Midbrain (tissue), 1 donor: Measurements from ENCODE around the gene RAB10.
"Not testable (repeated sequence)": the region's sequence is repeated elsewhere in the genome, so short reads cannot be mapped to it uniquely, and the experiment has no call there.

Experiments used
- DNase-seq: peaks from one replicate; lab custom pipeline; 2025; lab: John Stamatoyannopoulos, UW

Gene RAB10

DNA sequence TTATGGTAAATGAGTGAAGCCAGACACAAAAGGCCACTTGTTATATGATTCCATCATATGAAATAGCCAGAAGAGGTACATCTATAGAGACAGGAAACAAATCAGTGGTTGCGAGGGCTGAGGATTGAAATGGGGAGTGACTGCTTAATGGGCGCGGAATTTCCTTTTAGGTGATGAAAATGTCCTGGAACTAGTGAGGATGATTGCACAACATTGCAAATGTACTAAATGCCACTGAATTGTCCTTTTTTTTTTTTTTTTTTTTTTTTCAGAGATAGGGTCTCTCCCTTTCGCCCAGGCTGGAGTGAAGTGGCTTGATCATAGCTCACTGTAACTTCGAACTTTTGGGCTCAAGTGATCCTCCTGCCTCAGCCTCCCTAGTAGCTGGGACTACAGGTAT lies 123.7 kb downstream of the RAB10 start:
- DNase-seq, result no peak

DNA sequence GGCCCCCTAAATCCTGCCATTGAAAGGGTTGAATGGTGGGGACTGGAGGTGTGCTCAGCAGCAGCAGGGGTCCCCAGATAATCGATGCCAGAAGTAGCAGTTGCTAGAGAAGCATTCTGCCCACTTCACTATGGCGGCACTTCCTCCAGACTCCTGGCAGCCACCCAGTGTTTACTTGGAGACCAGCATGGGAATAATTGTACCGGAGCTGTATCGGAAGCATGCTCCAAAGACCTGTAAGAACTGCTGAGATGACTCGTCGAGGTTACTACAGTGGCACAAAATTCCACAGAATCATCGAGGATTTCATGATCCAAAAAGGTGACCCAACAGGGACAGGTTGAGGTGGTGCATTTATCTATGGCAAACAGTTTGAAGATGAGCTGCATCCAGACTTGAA lies 128.0 kb downstream of the RAB10 start:
- DNase-seq, result no peak

DNA sequence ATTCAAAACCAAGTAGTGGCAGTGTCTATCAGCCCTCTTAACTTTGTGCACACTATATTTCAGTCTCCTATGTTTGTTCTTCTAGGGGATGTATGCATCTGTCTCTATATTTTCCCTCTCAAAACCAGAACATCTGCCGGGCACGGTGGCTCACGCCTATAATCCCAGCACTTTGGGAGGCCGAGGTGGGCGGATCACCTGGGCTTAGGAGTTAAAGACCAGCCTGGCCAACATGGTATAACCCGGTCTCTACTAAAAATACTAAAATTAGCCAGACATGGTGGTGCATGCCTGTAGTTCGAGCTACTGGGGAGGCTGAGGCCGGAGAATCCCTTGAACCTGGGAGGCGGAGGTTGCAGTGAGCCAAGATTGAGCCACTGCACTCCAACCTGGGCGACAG lies 129.1 kb downstream of the RAB10 start:
- DNase-seq, result no peak

DNA sequence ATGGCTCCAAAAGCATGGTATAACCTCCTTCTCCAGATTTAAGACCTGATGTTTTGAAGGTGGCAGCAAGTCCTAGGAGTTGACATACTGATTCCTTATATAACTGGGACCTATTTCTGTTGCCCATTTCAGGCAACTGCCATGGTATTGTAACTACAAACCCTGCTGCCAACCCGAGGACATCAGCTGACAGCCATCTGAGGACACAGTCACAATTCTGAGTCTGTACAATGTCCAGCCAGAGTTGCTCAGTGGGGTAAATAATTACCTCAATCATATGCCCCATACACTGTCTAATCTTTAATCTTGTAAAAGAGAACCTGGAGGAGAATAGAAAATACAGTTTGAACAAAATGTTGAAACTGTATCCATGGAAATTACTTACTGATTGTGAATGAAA lies 130.3 kb downstream of the RAB10 start:
- DNase-seq, result peak; percentile 70

DNA sequence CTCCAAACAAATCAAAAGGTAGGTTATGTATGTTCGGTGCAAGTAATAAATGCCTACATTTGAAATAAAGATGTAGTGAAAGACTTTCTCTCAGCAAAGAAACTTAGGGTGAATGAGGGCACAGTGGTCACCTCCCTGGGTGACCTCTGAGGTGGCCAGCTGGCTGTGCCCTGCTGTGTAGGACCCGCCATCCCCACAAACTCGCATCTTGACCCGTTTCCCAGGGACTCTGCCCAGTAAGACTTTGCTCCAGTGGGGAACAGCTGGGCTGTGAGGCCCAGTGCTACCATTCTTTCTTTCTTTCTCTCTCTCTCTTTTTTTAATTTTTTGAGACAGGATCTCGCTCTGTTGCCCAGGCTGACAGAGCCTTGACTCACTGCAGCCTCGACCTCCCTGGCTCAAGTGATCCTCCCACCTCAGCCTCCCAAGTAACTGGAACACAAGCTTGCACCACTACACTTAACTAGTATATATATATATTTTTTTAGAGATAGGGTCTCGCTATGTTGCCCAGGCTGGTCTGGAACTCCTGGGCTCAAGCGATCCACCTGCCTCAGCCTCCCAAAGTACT lies 130.8 kb downstream of the RAB10 start:
- no peak for DNase-seq

DNA sequence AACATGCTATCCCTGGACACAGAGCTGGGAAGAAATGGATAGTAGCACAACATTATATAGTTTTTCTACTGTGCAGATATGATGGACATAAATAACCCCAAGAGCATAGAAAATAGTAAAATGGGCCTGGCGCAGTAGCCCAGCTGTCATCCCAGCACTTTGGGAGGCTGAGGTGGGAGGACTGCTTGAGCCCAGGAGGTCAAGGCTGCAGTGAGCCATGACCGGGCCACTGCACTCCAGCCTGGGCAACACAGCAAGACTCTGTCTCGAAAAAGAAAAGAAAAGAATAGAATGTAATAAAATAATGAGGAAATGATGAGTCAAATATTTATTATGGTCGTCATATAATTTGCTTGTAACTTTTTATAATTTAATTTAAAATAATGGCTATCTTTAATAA lies 131.5 kb downstream of the RAB10 start:
- DNase-seq, result no peak

DNA sequence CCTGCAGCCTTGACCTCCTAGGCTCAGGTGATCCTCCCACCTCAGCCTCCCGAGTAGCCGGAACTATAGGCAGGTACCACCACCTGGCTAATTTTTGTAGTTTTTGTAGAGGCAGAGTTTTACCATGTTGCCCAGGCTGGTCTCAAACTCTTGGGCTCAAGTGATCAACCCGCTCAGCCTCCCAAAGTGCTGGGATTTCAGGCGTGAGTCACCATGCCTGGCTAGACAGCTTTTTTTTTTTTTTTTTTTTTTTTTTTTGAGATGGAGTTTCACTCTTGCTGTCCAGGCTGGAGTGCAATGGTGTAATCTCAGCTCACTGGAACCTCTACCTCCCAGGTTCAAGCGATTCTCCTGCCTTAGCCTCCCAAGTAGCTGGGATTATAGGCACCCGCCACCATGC lies 132.7 kb downstream of the RAB10 start:
- DNase-seq, result not testable (repeated sequence)

DNA sequence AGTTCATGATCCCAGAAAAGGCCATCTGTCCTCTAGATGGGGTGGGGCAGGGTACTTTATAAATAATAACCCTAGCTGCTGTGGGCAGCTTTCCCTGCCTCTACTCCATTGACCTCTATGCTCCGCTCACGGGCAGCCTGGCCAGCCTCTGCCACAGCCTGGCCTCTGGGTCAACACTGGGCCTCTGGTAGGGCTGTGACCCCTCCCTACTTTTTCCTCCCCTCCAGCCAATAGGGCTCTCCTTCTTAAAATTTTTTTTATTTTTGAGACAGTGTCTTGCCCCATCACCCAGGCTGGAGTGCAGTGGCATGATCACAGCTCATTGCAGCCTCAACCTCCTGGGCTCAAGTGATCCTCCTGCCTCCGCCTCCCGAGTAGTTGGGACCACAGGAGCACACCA lies 134.9 kb downstream of the RAB10 start:
- no peak for DNase-seq

DNA sequence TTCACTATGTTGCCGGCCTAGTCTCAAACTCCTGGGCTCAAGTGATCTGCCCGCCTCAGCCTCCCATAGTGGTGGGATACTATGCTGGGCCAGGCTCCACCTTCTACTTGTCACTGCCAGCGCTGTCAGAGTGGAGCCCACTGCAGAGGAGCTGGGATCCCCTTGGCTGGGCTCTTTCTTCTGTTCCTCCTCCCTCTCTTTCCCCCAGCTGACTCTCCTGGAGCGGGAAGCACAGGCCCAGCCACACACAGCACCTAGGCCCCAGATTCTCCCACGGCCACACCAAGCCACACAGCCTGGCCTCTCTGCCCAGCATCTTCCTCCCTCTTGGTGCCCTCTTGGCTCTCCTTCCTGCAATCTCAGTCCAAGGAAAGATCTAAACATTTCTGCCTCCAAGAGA lies 135.3 kb downstream of the RAB10 start:
- DNase-seq, result no peak

DNA sequence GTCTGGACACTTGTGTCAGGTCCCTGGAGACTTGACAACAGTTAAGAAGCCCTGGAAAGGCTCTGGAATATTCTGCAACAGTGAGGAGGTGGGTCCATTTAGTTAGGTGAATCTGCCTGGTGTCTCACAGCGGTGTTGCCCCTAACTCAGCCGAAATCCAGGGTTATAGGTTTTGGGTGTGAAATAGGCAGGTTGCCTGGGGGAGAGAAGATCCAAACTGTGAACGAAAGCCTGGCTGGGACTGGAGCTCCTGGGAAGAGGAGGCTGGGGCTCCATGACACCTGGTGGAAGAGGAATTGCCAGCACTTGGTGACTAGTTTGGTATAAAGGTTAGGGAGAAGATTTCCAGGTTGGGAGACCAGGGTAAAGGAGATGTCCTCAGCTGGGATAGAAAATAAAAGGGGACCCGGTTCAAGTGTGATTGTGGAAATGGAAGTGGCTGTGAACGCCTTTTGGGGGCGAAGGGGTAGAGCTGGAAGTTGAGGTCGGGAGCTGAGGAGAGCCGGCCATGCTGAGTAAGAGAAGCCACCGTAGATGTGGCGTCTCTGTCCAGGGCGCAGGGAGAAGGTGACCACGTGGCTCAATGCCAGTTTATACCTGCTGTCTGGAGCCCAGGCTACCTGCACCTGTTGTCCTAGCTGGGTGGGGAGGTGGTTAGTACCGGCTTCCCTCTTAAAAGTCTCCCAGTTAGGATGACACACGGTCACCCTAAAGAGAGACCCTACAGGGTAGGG lies 136.0 kb downstream of the RAB10 start:
- no peak for DNase-seq

DNA sequence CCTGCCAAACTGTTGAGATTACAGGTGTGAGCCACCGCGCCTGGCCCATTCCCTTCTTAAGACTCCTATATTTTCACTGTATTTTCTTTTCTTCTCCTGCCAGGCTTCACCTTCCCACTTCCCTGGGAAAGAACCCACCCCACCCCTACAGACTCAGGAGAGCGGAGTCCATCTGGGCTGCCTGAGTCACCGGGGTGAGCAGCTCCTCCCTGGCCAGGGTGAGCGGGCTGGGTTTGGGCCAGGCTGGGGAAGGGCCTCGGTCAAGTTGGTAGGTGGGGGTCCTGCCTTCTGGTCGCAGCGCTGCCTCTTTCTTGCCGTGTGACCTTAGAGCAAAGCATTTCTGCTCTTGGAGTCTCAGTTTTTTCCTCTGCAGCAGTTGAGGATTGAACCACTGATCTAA lies 136.9 kb downstream of the RAB10 start:
- DNase-seq, result no peak

DNA sequence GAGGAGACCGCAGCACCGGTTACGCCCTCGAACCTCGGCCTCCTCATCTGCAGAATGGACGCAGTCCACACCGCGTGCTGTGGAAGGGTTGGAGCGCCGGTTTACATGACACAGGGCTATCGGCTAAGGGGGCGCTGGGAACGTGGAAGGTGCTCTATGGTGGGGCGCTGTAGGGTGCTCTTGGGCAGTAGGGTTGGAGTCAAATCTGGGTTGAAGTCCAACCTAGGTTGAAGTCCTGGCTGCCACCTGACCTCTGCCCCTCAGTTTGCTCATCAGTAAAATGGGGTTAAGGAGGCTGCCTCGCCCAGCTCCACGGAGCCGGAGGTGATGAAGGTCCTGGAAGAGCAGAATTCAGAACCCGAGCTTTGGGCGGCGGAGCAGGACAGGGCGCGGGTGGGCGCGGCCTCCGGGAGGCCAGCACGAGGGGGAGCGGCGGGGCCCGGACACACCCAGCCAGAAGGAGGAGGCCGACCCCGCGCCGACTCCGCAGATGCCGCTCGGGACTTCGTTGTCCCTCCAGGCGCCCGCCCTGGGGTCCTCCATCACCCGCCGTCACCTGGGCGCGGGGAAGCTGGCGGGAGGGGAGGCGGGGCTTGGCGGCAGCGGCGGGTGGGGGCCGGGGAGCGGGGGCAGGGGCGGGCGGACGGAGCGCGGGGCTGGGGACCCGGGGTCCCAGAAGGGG lies 138.4 kb downstream of the RAB10 start:
- DNase-seq, result no peak

DNA sequence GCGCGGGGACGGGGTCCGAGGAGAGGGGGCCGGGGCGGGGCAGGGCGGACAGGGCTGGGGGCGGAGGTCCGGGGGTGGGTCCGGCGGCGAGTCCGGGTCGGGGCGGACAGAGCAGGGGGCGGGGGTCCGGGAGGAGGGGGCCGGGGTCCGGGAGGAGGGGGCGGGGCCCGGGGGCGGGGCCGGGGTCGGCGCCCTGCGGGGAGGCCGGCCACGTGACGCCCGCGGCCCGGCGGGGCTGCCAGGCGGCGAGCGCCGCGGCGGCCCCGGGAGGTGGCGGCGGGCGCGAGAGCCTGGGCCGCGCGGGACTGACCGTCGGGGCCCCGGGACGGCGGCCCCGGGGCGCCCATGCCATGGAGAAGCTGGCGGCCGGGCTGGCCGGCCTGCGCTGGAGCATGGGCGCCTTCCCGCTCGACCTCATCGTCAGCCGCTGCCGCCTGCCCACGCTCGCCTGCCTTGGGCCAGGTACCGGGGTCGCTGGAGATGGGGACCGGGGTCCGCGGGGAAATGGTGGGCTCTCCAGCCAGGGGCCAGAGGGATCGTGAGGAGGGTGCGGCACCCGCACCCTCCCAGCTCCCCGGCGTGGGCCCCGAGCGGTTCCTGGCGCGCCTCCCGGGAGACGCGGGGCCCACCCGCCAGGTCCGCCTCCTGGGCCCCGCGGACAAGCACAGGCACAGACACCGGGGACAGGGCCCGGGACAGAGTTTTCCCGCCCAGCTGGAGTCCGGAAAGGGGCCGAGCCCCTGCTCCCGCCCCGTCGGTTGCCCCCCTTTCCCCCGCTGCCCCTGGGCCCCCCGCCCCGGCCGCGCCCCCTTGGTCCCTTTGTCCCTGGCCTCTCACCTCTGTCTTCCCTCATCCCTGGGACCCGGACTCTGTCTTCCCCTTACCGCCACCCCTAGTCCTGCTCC lies 139.2 kb downstream of the RAB10 start, which contains the start of gene GAREM2:
Gene GAREM2 (plus strand): TSS at position 218 of the 905 bp plus-strand sequence. CDS start 133 bp downstream, at position 351.
- no peak for DNase-seq

DNA sequence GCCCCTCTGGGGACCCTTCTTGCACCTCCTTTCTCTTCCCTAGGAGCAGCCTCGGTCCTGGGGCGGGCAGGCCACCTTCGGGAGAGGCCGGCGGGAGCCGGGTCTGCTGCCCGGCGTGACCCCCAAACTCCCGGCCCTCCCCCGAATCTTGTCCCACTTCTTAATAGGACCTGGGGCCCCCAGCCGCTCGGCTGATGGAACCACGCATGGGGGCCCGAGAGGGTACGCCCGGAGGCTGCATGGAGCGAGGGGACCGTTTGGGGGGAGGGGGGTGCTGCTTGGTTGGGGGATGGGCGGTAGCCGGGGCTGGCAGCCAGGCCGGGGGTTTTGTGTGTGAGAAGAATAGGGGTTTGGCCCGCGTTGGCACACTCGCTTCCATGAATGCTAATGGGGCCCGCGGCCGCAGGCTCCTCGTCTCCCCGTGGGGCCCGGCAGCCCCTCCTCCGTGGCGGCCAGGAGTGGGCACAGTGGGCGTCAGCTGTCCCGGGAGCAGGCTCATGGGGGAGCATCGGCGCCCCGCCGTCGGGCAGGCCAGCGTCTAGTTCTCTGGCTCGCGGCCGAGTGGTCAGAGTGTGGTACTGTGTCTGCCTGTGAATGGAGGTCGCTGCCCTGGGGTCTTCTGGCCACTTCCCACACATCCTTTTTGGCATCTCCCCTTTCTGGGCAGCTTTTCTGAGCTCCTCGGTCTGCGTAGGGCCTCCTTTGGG lies 140.0 kb downstream of the RAB10 start:
- DNase-seq, result peak; percentile 48

DNA sequence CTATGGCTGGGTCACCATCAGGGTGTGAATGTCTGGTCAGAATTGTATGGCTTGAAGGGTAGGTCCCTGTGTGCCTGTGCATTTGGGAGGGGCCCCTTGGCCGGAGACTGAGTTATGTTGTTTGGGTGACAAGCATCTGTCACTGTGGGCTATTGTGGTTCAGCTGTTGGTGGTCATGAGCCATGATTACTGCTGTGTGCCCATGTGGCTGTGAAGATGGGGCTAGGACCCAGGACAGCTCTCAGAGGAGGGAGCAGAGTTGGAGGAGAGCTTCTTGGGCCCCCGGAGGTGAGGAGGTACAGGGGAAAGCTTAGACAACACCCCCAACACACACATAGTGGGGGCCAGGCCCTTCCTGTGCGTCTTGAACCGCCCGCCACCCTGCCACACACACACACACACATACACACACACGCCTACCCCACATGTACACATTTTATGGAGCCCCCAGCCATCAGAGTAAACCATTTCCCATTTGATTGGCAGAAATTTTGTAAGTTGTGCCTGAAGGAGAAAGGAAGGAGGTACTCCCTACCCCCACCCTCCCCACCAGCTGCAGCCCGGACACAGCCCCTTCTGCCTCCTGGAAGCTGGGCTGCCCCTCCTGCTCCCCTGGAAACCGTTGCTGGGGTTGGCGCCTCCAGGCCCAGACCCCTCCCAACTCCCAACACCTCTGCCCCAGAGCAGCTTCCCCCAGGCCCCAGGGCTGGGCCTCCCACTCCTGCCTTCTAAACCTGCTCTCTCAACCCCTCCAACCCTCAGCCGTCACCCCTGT lies 141.0 kb downstream of the RAB10 start:
- DNase-seq, result no peak

DNA sequence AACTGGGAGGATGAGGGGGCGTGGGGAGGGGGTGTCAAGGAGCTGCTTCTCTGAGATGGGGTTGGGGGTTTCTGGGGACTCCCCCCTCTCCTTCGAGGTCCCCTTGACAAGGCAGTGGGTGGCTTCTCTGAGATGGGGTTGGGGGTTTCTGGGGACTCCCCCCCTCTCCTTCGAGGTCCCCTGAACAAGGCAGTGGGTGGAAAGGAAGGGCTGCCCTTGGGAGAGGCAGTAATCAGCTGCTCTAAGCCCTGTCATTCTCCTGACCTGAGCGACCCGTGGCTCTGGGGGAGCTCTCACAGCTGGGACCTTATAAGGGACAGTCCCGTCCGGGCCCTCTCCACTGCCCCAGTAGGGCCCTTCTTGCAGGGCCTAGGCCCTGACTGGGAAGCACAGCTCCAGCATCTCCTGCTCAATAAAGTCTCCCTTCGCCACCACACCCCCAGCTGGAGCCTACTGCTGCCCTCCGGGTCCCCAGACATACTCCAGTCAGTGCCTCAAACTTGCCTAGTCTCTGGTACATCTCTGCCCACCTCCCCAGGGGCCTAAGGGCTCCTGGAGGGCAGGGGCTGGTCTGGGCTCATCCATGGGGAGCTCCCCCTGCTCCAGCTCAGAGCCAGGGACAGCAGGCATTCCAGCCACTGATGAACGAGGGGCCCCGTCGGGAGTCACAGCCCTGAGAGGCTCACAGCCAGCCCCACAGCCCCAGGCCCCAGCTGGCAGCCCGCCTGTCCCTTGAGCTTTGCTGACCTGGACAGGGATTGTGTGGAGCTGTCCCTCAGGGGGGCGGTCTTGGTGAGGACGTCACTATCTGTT lies 141.8 kb downstream of the RAB10 start:
- DNase-seq, result no peak

DNA sequence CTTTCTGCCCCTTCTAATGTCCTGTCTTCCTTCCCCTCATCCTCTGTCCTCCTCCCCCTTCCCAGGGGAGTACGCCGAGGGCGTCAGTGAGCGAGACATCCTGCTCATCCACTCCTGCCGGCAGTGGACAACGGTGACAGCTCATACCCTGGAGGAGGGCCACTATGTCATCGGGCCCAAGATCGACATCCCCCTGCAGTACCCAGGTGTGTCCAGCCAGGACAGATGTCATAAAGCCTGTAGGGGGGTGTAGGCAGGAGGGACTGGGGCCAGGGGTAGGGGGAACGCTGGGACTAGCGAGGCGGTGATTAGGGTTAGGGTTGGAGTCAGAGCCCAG lies 142.4 kb downstream of the RAB10 start:
- no peak for DNase-seq

DNA sequence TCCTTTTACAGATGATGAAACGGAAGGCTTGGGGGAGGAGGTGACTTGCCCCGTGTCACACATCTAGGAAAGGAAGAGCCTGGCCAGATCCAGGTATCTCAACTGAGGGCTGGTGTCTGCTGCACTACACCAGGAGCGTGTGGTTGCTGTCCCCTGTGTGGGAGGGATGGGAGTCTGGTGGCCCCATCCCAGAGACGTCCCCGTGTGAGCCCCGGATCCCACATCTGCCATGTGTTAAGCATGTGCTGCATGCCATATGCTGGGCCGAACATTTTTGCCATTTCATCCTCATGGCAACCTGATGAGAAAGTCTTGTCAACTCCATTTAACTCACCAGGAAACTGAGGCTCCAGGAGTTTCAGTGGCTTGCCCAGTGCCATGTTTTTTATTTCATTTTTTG lies 143.2 kb downstream of the RAB10 start:
- no peak for DNase-seq

DNA sequence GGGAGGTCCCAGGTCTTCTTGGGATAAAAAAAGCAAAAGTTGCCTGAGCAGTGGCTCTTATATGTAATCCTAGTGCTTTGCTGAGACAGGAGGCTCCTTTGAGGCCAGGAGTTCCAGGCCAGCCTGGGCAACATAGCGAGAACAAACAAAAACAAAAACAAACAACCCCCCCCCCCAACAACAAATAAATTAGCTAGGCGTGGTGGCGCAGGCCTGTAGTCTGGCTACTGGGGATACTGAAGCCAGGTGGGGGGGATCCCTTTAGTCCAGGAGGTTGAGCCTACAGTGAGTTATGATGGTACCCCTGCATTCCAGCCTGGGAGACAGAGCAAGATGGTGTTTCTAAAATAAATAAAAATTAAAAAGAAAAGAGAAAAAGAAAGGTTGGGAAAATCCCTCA lies 144.4 kb downstream of the RAB10 start:
- no peak for DNase-seq
